HEK293 (cell line): ENCODE measurements around the gene CD300LF.

Source experiments
- CTCF ChIA-PET: fragments of 350-600 bp; formaldehyde crosslinking; extraction: SDS; loops from one replicate; lab custom pipeline; 2021; ENCODE audit warnings: antibody characterized with exemption; lab: Yijun Ruan, JAX
- POLR2A ChIA-PET: fragments of 300-600 bp; formaldehyde crosslinking; extraction: SDS; loops from one replicate; lab custom pipeline; 2020; ENCODE audit warnings: antibody characterized with exemption, inconsistent platforms; lab: Yijun Ruan, JAX
- H3K27ac ChIP-seq: fragments of 200-500 bp; sonication (Bioruptor generic); 2 replicates; pipeline ENCODE4 v1.5.1; 2014; ENCODE audit warnings: low read depth, low read length, control low read depth, inconsistent platforms; ENCODE audit errors: extremely low read depth
- H3K36me3 ChIP-seq, 2 experiments: fragments of 200-500 bp in 1 of 2; sonication (Bioruptor generic) in 1 of 2; 1 replicate in 1 of 2; 2 replicates in 1 of 2; pipeline ENCODE4 v1.5.1; 2014 to 2017; ENCODE audit warnings: inconsistent platforms in 2 of 2, low read length in 2 of 2; ENCODE audit not compliant: control insufficient read depth in 2 of 2, insufficient read depth in 1 of 2
- H3K4me1 ChIP-seq: fragments of 200-500 bp; sonication (Bioruptor generic); 2 replicates; pipeline ENCODE4 v1.5.1; 2014; ENCODE audit warnings: mild to moderate bottlenecking, low read length, inconsistent platforms; ENCODE audit not compliant: control insufficient read depth, insufficient read depth
- H3K4me3 ChIP-seq: 2 replicates; pipeline ENCODE4 v1.5.1; 2011; ENCODE audit warnings: low read depth, mild to moderate bottlenecking, control low read depth, low read length, moderate library complexity
- H3K9me3 ChIP-seq: fragments of 200-500 bp; sonication (Bioruptor generic); 2 replicates; pipeline ENCODE4 v1.5.1; 2014; ENCODE audit warnings: low read depth, low read length, inconsistent platforms; ENCODE audit not compliant: control insufficient read depth, insufficient read depth
- FEZF1 ChIP-seq: fragments of 450-650 bp; formaldehyde crosslinking; IDR thresholded peaks from 2 replicates; pipeline ENCODE4 v1.5.1; 2016; ENCODE audit warnings: missing biosample characterization, missing genetic modification characterization
- GFI1B ChIP-seq: fragments of 450-650 bp; formaldehyde crosslinking; IDR thresholded peaks from 2 replicates; pipeline ENCODE4 v1.5.1; 2016; ENCODE audit warnings: missing biosample characterization, missing genetic modification characterization
- REST ChIP-seq: fragments of 450-650 bp; formaldehyde crosslinking; IDR thresholded peaks from 2 replicates; pipeline ENCODE4 v1.5.1; 2016; ENCODE audit warnings: missing biosample characterization, missing genetic modification characterization
- SP7 ChIP-seq: fragments of 450-650 bp; formaldehyde crosslinking; IDR thresholded peaks from 2 replicates; pipeline ENCODE4 v1.5.1; 2016; ENCODE audit warnings: missing biosample characterization, missing genetic modification characterization
- ZNF354C ChIP-seq: fragments of 450-650 bp; formaldehyde crosslinking; IDR thresholded peaks from 2 replicates; pipeline ENCODE4 v1.5.1; 2016; ENCODE audit warnings: missing biosample characterization, missing genetic modification characterization, low read depth, borderline replicate concordance
- ZNF398 ChIP-seq: fragments of 450-650 bp; formaldehyde crosslinking; IDR thresholded peaks from 2 replicates; pipeline ENCODE4 v1.5.1; 2017; ENCODE audit warnings: missing biosample characterization, missing genetic modification characterization
- ZNF544 ChIP-seq: fragments of 450-650 bp; formaldehyde crosslinking; IDR thresholded peaks from 2 replicates; pipeline ENCODE4 v1.5.0; 2017; ENCODE audit warnings: missing biosample characterization, missing genetic modification characterization
- ZNF610 ChIP-seq: fragments of 450-650 bp; formaldehyde crosslinking; IDR thresholded peaks from 2 replicates; pipeline ENCODE4 v1.5.1; 2016; ENCODE audit warnings: missing biosample characterization, missing genetic modification characterization, borderline replicate concordance
- ZNF677 ChIP-seq: fragments of 450-650 bp; IDR thresholded peaks from 2 replicates; pipeline ENCODE4 v1.5.0; 2018; ENCODE audit warnings: missing biosample characterization, mild to moderate bottlenecking, missing genetic modification characterization, moderate library complexity
- ZNF791 ChIP-seq: fragments of 450-650 bp; formaldehyde crosslinking; IDR thresholded peaks from 2 replicates; pipeline ENCODE4 v1.5.1; 2016; ENCODE audit warnings: missing biosample characterization, missing genetic modification characterization
- TF ChIP-seq, protein P1 (sequence below): fragments of 450-650 bp; formaldehyde crosslinking; IDR thresholded peaks from 2 replicates; pipeline ENCODE4 v1.5.1; 2016; ENCODE audit warnings: missing biosample characterization, missing genetic modification characterization

The CD300LF gene

GRCh38 chr17:74740641-74741387 lies 28.1 kb upstream of the CD300LF start:
- H3K36me3 ChIP-seq, result no peaks in the 10 kb centered on the region
- no peak overlapping the region for H3K4me3 ChIP-seq
- POLR2A ChIA-PET, result interaction anchor here (0.7 to 1.4 kb wide), 2 partner anchors 125 to 132 kb away, joined by 3 to 5 read pairs; partner anchors contain the start of gene FDXR
- H3K4me1 ChIP-seq, result peaks cover 2% of the 10 kb centered on the region; the same call in 1 of the 2 replicates
- H3K9me3 ChIP-seq, result no peaks in the 10 kb centered on the region
- H3K27ac ChIP-seq, result no peak overlapping the region
- CTCF ChIA-PET, result interaction anchor here (0.7 to 2.2 kb wide), 5 partner anchors 30 to 175 kb away, joined by 3 to 13 read pairs (median 3); a partner anchor contains a TSS
- TF ChIP-seq ZNF791 (tag by site-specific recombination) (no peak), SP7 (no peak), ZNF677 (tag by site-specific recombination) (no peak)
- TF ChIP-seq, protein P1, sequence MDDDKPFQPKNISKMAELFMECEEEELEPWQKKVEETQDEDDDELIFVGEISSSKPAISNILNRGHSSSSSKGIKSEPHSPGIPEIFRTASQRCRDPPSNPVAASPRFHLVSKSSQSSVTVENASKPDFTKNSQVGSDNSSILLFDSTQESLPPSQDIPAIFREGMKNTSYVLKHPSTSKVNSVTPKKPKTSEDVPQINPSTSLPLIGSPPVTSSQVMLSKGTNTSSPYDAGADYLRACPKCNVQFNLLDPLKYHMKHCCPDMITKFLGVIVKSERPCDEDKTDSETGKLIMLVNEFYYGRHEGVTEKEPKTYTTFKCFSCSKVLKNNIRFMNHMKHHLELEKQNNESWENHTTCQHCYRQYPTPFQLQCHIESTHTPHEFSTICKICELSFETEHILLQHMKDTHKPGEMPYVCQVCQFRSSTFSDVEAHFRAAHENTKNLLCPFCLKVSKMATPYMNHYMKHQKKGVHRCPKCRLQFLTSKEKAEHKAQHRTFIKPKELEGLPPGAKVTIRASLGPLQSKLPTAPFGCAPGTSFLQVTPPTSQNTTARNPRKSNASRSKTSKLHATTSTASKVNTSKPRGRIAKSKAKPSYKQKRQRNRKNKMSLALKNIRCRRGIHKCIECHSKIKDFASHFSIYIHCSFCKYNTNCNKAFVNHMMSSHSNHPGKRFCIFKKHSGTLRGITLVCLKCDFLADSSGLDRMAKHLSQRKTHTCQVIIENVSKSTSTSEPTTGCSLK (tag by site-specific recombination), result no peak
- TF ChIP-seq, all 188 proteins: peak for 0

GRCh38 chr17:74740173-74740572 lies 27.4 kb upstream of the CD300LF start:
- H3K4me3 ChIP-seq, result no peak overlapping the region
- peaks cover 2% of the 10 kb centered on the region; the same call in 1 of the 2 replicates for H3K4me1 ChIP-seq
- no peak overlapping the region for H3K27ac ChIP-seq
- TF ChIP-seq REST (no peak), ZNF354C (tag by site-specific recombination) (no peak), FEZF1 (tag by site-specific recombination) (no peak), GFI1B (tag by site-specific recombination) (no peak), ZNF610 (tag by site-specific recombination) (no peak), ZNF398 (tag by site-specific recombination) (no peak), ZNF544 (tag by site-specific recombination) (no peak)
- ChIA-PET POLR2A (no interaction called here), CTCF (interaction anchor here (0.6 to 0.7 kb wide), 2 partner anchors 32 to 279 kb away, joined by 3 to 6 read pairs; no protein-coding TSS in a partner anchor)
- H3K36me3 ChIP-seq, result no peaks in the 10 kb centered on the region
- H3K9me3 ChIP-seq, result no peaks in the 10 kb centered on the region
